Panc1 (cell line): ENCODE results near the gene DDX1.

ENCODE experiments used
- CTCF ChIP-seq: fragments of 450-650 bp; IDR thresholded peaks from 2 replicates; pipeline ENCODE4 v1.5.1; 2017; ENCODE audit warnings: mild to moderate bottlenecking
- POLR2AphosphoS5 ChIP-seq: IDR thresholded peaks from 2 replicates; pipeline ENCODE4 v1.6.1; 2012; ENCODE audit warnings: mild to moderate bottlenecking, low read depth, low read length, moderate library complexity
- REST ChIP-seq, 2 experiments: IDR thresholded peaks; 2 replicates each; pipeline ENCODE4 v1.6.1; 2011 to 2012; ENCODE audit warnings: low read depth in 2 of 2, control low read depth in 1 of 2, low read length in 1 of 2, mild to moderate bottlenecking in 1 of 2, moderate library complexity in 1 of 2; ENCODE audit not compliant: insufficient read depth in 1 of 2

- TF ChIP-seq CTCF (no peak), REST (IDR thresholded peaks at IDR 0.05; ENCODE audit: insufficient read depth in 1 of 2, low read depth in 2 of 2, low read length in 1 of 2) (no peak), POLR2AphosphoS5 (no peak)
Measured at GRCh38 chr2:15679386-15679924, 87.8 kb downstream of the DDX1 start.
